ENCODE measurements around the gene ELANE. TPM values are rescaled to one million over a fixed set of nuclear protein-coding genes. Genes with fewer than 3 reads are reported as not detected.
A peak's percentile ranks its signal among the peaks of the same experiment; 100 is the strongest.

Gene ELANE
- total and polyA plus RNA-seq, 7 donors: 0.64 to 3.6 (median 1.8) TPM; not detected in 3

- no peak for TF ChIP-seq POLR2A (IDR thresholded peaks at IDR 0.05)
- TF ChIP-seq EP300 (IDR thresholded peaks at IDR 0.05): no peak
- no peak for TF ChIP-seq CTCF (IDR thresholded peaks at IDR 0.05)
- no peak for TF ChIP-seq POLR2AphosphoS5 (IDR thresholded peaks at IDR 0.05)
- Histone ChIP-seq H3K27me3 (no peaks in the 10 kb centered on the region), H3K27ac (peak overlapping the region in 1 of 4 donors; percentile 83), H3K36me3 (peaks cover 17 to 70% (median 27%) of the 10 kb centered on the region in 4 donors), H3K4me3 (no peak overlapping the region), H3K9me3 (no peaks in the 10 kb centered on the region), H3K4me1 (peaks cover 0 to 42% (median 41%) of the 10 kb centered on the region in 4 donors)
- DNase-seq: no peak
- intact Hi-C loops (cut with DNase I): no loop called here
- WGBS, 2 donors: 37 to 66% methylated on average over 13 of the region's 13 CpGs
Observed at GRCh38 chr19:873084-873483, 21.0 kb downstream of the ELANE start.

DNA sequence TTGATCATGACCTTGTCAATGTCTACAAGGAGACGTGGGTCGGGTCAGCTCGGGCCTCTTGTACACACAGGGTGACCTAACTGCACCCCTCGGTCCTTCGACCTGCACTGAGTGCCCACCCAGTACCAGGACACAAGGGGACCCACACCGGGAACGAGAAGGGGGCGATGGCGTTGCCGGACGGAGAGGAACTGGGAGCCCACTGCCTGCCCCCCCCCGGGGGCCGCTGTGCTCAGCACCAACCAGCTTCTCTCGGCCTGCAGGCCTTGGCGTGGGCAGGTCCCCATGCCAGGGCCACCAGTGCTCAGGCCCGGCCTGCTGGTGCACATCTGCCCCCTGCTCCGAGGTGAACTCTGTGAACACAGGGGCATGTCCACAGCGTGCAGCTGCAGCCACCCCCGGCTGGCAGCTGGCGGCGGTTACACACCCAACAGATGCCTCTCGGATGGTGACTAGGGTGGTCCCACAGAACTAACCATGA, 21.5 kb downstream of the ELANE start:
- Histone ChIP-seq H3K9me3 (no peaks in the 10 kb centered on the region), H3K27ac (peak overlapping the region in 1 of 4 donors; percentile 83), H3K4me1 (peaks cover 0 to 37% (median 37%) of the 10 kb centered on the region in 4 donors), H3K36me3 (peaks cover 15 to 65% (median 24%) of the 10 kb centered on the region in 4 donors), H3K4me3 (no peak overlapping the region), H3K27me3 (no peaks in the 10 kb centered on the region)
- 94 to 95% methylated on average over 22 of the region's 22 CpGs for WGBS, 2 donors
- intact Hi-C loops (cut with DNase I): no loop called here
- DNase-seq: no peak
- TF ChIP-seq EP300 (IDR thresholded peaks at IDR 0.05): no peak

GRCh38 chr19:875265-875879, 23.3 kb downstream of the ELANE start:
- intact Hi-C loops (cut with DNase I): no loop called here
- Histone ChIP-seq H3K4me3 (no peak overlapping the region), H3K27me3 (no peaks in the 10 kb centered on the region), H3K27ac (no peak overlapping the region), H3K36me3 (peaks cover 29 to 74% (median 35%) of the 10 kb centered on the region in 4 donors), H3K4me1 (peaks cover 0 to 22% (median 20%) of the 10 kb centered on the region in 4 donors), H3K9me3 (no peaks in the 10 kb centered on the region)
- WGBS, 2 donors: 95 to 96% methylated on average over 28 of the region's 28 CpGs
- no peak for DNase-seq
- TF ChIP-seq POLR2AphosphoS5 (IDR thresholded peaks at IDR 0.05) (no peak), EP300 (IDR thresholded peaks at IDR 0.05) (no peak), CTCF (IDR thresholded peaks at IDR 0.05) (no peak), POLR2A (IDR thresholded peaks at IDR 0.05) (no peak)

GRCh38 chr19:876089-876488, 24.0 kb downstream of the ELANE start:
- WGBS, 2 donors: 77 to 82% methylated on average over 18 of the region's 18 CpGs

More at GRCh38 chr19:876089-876488, 24.0 kb downstream of the ELANE start:
- peaks cover 0 to 16% (median 14%) of the 10 kb centered on the region in 4 donors for H3K4me1 ChIP-seq
- no peak overlapping the region for H3K4me3 ChIP-seq
- TF ChIP-seq POLR2AphosphoS5 (IDR thresholded peaks at IDR 0.05): no peak
- no peak for TF ChIP-seq POLR2A (IDR thresholded peaks at IDR 0.05)
- no peak for TF ChIP-seq EP300 (IDR thresholded peaks at IDR 0.05)
- TF ChIP-seq CTCF (IDR thresholded peaks at IDR 0.05): no peak
- H3K27me3 ChIP-seq: no peaks in the 10 kb centered on the region
- H3K36me3 ChIP-seq: peaks cover 35 to 76% (median 40%) of the 10 kb centered on the region in 4 donors
- H3K9me3 ChIP-seq: no peaks in the 10 kb centered on the region
- no peak for DNase-seq
- intact Hi-C loops (cut with DNase I): no loop called here
- H3K27ac ChIP-seq: no peak overlapping the region

All from sigmoid colon (tissue), 7 donors.